Hematopoietic multipotent progenitor cell treated with erythropoietin and hydrocortisone succinate and interleukin-3 and kit ligand, for 4 days (in vitro differentiated cells): Measurements from ENCODE around the gene RRM2.
"Not testable (repeated sequence)": the region's sequence is repeated elsewhere in the genome, so short reads cannot be mapped to it uniquely, and the experiment has no call there.

Source experiments
- DNase-seq: peaks from one replicate; pipeline ENCODE4 v3.0.0-alpha.2; 2015

Gene RRM2

DNA sequence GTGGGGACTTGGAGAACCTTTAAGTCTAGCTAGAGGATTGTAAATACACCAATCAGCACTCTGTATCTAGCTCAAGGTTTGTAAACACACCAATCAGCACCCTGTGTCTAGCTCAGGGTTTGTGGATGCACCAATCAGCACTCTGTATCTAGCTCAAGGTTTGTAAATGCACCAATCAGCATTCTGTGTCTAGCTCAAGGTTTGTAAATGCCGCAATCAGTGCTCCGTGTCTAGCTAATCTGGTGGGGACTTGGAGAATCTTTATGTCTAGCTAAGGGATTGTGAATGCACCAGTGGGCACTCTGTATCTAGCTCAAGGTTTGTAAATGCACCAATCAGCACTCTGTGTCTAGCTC is 30.7 kb upstream of the RRM2 start:
- DNase-seq = not testable (repeated sequence)

DNA sequence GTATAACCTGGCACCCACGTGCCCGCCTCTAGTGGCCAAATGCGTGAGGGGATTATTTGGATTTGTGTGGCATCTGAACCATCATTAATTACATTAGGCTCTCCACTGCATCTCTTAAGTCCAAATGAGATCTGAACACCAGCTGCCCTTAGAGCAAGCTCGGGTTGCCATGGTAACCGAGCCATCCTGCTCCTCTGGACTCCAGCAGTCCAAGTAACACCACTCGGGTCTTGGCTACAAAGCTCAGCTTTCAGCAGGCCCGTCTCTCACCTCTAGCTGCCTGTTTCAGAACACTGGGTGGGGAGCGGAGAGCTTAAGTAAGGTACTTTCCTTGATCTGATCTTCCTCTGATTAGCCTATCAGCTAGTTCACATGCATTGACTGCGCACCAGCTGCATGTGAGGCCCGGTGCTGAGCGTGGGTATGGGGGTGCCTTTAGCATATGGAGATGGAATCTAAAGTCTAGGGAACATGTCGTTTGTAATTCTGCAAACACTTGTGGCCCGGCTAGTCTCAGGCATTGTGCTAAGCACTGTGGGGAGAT is 28.2 kb upstream of the RRM2 start:
- no peak for DNase-seq

DNA sequence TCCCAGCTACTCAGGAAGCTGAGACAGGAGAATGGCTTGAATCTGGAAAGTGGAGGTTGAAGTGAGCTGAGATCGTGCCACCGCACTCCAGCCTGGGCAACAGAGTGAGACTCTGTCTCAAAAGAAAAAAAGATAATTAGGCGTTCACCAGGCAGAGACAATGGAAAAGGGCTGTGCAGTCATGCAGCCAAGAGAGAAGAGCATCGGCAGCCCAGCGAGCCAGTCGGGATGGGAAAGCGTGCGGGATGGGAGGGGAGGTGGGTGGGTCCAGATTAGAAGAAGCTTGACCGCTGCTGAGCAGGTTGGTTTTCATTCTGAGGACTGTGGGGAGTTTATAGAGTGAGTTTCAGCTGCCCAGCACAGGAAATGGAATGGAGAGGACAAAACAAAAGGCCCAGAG is 27.4 kb upstream of the RRM2 start:
- no peak for DNase-seq

DNA sequence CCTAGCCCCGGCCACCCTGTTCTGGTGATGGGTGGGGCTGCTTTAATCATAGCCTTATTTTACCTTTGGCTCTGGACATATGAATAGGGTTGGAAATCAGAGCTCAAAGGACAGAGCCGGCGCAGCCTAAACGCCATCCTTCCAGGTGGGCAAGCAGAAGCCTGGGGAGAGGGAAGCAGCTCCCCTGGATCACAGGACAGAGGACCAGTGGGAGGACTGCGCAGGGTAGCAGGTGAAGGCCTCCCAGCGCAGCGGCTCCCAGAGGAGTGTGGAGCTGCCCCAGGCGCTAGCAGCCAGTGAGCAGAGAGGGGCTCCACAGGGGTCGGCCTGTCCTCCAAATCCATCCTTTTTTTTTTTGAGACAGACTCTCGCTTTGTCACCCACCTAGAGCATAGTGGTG is 25.9 kb upstream of the RRM2 start:
- DNase-seq = no peak

DNA sequence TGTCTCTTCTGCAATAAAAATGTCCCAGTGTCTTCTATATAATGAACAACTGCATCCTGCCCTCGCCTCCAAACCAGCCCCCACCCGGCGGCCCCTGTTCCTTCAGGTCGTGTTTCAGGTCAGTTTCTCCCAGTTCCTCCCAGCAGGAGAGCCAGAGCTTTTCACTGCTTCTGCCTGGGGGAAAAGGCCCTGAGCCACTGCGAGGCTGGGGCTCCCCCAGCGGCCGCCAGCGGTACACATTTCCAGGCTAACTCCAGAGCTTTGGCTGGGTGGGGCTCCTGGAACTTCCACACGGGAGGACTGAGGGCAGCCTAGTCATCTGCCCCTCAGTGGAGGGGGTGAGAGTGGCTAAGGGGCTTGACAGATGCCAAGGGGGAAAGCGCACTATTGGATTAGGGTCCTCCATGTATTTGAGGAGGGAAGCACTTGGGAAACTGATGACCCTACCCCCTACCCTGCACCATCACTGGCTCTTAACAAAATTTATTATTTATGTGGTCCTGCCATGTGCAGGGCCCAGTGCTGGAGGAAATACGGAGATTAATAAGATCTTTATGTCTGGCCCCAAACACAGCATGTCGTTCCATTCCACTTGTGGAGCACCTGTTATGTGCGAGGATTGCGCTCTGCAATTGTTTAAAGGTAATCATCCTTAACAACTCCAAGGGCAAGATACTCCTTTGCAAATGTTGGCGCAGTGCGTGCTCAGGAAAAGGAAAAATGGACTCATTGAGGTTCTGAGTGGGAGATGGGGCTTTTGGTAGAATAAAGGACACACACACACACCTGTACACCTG is 25.0 kb upstream of the RRM2 start:
- DNase-seq = peak; percentile 64

DNA sequence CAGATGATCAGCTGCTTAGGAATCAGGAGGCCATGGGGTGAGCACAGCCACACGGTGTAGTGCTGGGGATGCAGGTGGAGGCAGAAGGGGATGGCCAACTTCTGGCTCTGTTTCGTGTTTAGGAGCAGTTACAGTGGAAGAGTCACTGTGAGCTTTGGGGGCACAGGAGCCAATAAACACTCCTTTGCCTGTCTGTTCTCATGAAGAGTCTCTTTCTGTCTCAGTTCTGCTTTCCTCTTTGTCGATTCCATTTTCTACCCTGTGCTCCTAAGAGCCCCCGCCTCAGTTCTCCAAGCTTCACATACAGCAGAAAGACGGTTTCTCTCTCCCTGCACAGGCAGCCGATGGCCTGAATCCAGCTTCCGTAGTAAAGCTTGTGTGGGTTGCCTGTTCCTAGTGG is 21.0 kb upstream of the RRM2 start:
- DNase-seq = no peak

DNA sequence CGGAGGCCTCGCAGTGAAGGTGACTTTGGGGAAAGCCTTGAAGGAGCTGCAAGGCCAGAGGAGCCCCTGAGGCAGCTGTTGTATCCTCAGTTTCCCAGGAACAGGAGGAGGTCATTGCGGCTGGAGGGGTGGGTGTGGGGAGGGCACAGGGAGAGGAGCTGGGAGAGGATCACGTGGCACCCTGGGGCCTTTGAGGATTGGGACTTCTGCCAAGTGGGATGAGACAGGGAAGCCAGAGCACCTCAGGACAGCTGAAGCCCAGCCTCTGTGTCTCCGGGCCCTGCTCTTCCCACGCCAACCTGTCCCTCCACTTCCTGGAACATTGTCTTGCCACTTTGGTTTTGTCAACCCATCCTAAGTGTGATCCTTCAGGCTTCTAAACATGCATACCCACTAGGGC is 19.4 kb upstream of the RRM2 start:
- no peak for DNase-seq

DNA sequence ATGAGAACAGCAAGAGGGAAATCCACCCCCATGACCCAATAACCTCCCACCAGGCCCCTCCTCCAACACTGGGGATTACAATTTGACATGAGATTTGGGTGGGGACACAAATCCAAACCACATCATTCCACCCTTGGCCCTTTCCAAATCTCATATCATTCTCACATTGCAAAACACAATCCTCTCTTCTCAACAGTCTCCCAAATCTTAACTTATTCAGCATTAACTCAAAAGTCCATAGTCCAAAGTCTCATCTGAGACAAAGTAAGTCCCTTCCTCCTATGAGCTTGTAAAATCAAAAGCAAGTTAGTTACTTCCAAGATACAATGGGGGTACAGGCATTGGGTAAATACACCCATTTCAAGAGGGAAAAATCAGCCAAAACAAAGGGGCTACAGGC is 17.6 kb upstream of the RRM2 start:
- not testable (repeated sequence) for DNase-seq

DNA sequence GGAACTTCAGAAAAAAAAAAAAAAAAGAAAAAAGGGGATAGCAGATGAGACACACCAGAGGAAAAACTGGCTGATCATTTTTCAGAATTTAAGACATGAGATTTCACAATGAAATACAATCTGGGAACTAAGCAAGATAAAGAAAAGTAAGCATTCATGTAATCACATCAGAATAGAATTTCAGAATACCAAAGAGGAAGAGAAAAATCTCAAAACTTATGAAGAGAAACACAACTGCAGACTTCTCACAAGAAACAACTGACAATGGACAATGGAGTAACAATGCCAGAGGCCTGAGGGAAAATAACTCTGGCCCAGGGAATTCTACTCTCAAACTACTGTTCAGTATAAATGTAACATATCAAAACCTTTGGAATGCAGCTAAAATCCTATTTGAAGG is 13.2 kb upstream of the RRM2 start:
- DNase-seq = no peak

DNA sequence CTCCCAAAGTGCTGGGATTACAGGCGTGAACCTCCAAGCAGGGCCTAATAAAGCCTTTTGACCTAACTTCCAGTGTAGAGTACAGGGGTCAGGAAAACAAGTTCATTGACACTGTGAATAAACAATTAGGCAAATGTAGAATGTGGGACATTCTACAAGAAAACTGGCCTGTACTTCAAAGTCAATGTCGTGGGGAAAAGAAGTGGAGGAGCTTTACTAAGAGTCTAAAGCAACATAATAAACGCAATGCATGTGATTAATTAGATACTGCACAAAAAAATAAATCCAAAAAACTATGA is 3.6 kb upstream of the RRM2 start:
- no peak for DNase-seq

DNA sequence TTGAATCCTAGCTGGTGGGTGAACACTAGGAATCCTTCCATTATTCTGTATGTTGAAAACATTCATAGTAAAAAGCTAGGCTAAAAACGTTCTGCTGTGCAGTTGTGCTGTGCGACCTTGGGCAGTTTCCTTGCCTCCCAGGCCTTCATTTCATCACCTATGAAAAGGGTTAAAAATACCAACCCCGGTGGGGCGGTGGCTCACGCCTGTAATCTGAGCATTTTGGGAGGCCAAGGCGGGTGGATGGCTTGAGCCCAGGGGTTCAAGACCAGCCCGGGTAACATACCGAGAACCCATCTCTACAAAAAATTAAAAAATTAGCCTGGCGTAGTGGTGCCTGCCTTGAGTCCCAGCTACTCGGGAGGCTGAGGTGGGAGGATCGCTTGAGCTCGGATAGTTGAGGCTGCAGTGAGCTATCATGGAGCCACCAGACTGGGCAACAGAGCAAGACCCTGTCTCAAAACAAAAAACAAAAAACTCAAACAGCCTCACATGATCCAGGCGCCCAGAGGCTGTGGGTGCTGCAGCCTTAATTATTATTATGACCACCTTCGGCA is 2.9 kb upstream of the RRM2 start:
- DNase-seq = no peak

DNA sequence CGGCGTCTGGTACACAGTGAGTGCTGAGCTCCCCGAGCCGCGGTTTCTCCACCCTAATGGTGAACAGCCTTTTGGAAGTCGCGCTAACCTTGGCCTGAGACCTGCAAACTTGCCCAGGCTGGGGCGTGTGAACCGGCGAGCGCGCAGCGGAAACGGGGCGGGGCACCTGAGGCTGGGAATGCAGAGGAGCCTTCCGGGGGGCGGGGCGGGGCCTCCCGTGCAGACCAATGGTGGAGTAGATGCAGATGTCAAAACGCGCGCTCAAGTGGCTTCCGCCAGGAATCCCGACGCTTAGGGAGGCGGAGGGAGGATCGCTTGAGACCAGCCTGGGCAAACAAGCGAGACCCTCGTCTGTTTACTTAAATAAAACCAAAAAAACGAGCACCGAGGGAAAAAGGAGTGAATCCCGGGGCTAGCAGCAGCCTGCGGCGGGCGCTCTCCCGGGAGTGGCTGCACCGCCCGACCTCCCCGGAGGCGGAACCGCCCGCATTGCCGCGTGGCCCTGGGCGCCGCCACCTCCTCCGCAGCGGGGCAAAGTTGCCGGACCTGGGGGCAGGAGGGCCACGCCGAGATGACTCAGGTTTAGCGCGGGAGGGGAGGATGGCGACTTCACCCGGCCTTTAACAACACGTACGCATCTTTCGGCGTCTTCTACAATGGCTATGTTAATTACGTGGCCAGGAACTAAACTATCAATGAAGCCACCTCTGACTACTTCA is 2.2 kb upstream of the RRM2 start:
- DNase-seq = peak; percentile 99

DNA sequence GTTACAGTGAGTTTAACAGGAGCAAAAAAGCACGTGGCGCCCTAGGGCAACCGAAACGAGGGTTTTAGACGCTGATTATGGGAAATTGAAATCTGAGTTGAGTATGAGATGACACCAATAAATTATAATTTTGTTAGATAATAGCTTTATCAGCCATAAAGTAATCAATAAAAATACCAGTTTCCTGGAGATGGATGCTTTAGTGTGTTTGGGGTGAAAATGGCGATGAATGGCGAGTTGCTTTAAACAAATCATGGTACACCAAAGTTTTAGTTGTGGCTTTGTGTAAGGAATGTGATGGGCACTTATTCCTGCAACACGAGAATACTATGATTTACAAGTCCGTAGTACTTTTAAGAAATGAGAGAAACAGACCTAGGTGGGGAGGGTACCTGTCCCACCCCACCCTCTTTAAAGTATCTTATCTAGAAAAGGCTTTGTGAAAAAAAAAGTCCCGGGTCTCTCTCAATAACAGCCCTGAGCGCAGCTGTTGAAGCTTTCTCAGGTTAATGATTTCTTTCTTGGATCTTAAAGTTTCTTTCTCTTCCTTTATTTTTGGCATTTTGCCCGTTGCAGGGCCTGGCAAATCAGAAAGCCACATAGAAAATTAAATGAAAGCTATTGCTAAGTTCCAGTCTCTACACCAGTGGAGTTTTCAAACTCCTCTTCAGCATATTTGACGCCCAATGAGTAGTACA is 1.5 kb upstream of the RRM2 start:
- peak; percentile 77 for DNase-seq

DNA sequence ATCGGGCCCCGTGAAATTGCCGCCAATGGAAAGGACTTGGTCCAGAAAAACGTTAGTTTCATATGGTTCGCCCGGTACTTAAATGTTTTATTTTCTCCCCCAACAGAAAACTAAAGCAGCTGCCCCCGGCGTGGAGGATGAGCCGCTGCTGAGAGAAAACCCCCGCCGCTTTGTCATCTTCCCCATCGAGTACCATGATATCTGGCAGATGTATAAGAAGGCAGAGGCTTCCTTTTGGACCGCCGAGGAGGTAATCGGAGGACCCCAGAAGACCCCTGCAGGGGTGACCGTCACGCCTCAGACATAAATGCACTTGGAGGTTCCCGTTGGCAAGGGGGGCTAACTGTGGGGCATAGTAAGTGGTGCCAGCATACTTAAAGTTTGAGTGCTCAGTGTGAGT is 742 bp downstream of the RRM2 start:
- peak; percentile 32 for DNase-seq

DNA sequence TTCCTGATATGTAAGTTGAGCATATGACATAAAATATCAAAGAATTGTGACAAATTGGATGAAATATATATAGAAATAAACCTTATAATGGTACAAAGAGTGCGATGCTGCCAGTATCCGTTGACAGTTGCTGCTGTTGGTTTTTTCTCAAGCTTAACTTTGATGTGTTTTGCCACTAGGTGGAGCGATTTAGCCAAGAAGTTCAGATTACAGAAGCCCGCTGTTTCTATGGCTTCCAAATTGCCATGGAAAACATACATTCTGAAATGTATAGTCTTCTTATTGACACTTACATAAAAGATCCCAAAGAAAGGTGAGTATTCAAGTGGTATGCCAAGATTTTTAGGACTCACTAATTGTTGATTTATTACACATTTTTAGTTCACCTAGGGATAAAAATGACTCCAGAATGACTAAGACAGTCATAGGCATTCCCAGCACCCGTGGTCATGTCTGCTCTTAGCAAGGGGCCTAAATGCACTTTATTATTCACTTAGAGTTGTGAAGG is 2.1 kb downstream of the RRM2 start:
- DNase-seq = peak; percentile 92

DNA sequence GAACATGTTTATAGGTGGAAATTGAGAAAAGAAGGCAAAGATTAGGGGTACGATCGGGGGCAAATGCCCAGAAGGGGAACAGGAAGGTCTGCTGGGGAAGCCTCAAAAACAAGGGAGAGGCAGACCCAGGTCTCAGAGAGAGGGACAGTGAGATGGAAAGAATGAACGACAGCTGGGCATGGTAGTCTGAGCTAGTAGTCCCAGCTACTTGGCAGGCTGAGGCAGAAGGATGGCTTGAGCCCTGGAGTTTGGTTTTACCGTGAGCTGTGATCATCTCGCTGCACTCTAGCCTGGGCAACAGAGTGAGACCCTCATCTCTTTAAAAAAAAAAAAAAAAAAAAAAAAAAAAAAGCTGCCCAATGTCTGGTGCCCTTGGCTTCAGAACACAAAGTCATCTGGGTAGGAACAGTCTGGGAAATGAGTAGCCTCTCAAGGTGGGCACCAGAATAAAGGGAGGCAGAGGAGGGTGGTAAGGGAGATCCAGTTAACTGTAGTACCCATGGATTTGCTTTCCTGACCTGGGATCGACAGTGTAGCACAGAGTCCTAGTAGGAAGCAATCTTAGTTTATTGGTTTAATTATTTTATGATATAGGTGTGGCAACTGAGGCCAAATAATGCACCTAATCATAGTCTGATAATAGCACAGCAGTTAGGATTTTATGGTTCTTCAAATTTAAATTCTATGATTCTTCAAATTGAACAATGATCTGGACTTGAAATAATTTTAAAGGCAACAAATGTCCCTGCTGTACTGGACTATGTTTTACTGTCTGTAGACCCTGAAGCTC is 3.5 kb downstream of the RRM2 start:
- DNase-seq = no peak

DNA sequence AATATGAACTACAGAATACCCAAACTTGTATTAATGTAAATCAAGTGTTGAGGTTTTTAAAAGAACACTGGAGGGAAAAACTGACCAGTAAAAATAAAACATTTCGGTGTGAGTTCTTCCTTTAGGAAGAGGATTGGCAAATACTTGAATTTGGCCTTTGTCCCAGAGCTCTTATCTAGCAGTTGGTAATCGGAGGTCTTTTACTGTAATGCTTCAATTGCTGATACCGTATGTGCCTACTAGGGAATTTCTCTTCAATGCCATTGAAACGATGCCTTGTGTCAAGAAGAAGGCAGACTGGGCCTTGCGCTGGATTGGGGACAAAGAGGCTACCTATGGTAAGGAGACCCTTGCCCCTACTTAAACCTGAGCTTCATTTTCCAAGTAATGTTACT is 4.1 kb downstream of the RRM2 start:
- no peak for DNase-seq

DNA sequence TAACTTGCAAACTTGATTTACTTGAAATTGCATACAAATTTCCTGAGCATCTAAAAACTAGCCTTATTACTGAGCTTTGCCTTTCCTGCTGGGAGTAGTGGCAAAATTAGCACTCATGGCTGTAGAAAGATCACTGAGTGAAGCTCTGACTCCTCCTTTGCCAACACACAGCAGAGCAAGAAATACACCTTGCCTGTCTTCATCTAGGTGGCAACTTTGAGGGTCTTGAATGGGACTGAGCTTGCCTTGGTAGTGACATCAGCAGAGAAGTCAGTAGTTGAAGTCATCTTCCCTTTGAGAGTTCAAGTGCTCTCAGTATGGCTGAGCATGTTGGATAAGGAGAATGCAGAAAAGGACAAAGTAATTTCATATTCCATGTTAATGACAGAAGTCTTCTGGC is 5.9 kb downstream of the RRM2 start:
- no peak for DNase-seq

DNA sequence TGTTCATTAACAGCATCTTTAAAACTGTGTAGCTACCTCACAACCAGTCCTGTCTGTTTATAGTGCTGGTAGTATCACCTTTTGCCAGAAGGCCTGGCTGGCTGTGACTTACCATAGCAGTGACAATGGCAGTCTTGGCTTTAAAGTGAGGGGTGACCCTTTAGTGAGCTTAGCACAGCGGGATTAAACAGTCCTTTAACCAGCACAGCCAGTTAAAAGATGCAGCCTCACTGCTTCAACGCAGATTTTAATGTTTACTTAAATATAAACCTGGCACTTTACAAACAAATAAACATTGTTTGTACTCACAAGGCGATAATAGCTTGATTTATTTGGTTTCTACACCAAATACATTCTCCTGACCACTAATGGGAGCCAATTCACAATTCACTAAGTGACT is 7.0 kb downstream of the RRM2 start:
- DNase-seq = no peak

DNA sequence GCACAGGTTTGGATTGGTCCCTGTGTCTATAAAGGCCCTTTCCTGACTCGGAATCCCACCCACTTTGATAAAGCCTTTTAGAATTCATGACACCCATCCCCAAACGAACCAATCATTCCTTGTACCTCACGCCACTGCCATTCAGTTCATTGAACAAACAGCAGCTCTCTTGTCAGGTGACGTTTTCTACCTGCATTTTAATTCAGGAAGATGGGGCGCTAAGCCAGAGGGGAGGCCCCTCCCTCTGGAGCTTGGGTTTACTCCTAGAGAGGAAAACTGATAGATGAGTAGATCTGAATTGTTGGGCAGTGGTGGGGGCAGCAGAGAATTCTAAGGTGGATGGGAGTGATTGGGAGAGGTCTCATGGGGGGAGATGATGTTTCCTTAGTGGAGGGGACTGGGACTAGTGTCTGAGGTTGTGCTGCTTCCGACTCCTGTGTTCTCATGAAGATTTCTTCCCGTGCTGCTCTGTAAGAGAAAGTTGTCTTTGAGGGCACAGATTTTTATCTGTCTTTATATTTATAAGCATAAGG is 9.6 kb downstream of the RRM2 start:
- DNase-seq = no peak

DNA sequence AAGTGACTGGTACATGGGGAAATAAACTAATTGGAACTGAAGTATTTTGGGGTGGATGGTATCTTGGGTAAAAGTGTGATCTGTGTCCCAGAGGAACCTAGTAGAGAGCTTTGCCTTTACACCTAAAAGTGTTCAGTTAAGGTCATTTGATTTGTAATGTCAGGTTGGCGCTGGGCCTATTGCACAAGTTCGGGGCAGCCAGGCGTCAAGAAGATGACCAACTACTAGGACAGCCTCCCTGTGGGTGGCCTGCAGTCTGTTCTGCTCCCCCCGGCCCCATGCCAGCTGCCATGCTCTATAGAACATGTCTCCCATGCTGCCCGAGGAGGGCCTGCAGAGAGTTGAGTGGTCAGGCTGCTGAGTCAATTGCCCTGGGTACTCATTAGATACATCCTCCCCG is 10.1 kb downstream of the RRM2 start:
- DNase-seq = no peak

DNA sequence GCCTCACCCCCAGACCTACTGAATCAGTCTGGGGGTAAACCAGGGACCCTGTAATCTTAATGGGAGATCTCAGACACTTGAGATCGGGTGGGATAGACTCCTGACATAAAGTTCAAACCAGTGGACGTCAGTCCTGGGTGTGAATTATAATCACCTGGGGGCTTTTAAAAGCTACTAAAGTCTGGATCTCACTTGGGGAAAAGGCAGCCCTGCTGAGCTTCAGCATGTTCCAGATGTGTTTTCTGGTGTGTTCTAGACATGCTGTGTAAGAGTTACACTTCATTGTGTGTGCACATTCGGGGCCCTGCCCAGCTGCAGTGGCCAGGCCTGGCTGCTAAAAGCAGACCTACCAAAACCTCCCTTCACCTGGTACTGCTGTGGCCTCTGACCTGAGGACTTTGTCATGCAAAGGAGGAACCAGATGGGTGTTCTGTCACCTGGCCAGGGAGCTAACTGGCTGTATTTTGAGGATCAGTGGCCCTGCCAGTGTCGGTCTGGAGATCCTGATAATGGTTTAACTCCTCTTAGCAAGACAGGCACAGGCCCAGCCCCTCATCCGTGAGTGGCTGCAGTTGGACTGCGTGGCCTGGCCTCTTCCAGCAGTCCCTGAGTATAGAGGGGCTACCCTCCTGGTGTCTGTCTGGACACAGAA is 10.6 kb downstream of the RRM2 start:
- DNase-seq = peak; percentile 58
